HepG2 (cell line): Measurements from ENCODE around the gene HCFC1. TPM values are rescaled to one million over a fixed set of nuclear protein-coding genes. Genes with fewer than 3 reads are reported as not detected.

Source experiments
- BRD4 ChIP-seq: sonication (generic); formaldehyde crosslinking; IDR thresholded peaks from 2 replicates; pipeline ENCODE4 v1.4.0; 2020; ENCODE audit warnings: missing genetic modification reagents
- FOXA1 ChIP-seq, 2 experiments: fragments of 450-650 bp in 1 of 2; sonication (generic) in 1 of 2; formaldehyde crosslinking in 1 of 2; IDR thresholded peaks; 2 replicates each; pipeline versions ENCODE4 v1.4.0 to v1.6.1; 2016 to 2020; ENCODE audit warnings: missing genetic modification reagents in 1 of 2
- HIC2 ChIP-seq: sonication (generic); formaldehyde crosslinking; IDR thresholded peaks from 2 replicates; pipeline ENCODE4 v1.9.0; 2022; ENCODE audit warnings: low read depth, missing genetic modification reagents
- HNF4G ChIP-seq, 2 experiments: sonication (generic) in 1 of 2; formaldehyde crosslinking in 1 of 2; IDR thresholded peaks; 2 replicates each; pipeline versions ENCODE4 v1.4.0 to v1.6.1; 2011 to 2020; ENCODE audit warnings: borderline replicate concordance in 2 of 2, low read depth in 2 of 2, mild to moderate bottlenecking in 2 of 2, low read length in 1 of 2, missing genetic modification reagents in 1 of 2, moderate library complexity in 1 of 2
- MTA3 ChIP-seq: sonication (generic); formaldehyde crosslinking; IDR thresholded peaks from 2 replicates; pipeline ENCODE4 v1.4.0; 2020; ENCODE audit warnings: missing genetic modification reagents
- MTERF4 ChIP-seq: sonication (generic); formaldehyde crosslinking; IDR thresholded peaks from 2 replicates; pipeline ENCODE4 v1.8.0; 2023; ENCODE audit warnings: mild to moderate bottlenecking, missing genetic modification reagents
- MTF1 ChIP-seq: sonication (generic); formaldehyde crosslinking; IDR thresholded peaks from 2 replicates; pipeline ENCODE4 v1.5.0; 2020; ENCODE audit warnings: missing genetic modification reagents
- NCOA2 ChIP-seq: sonication (generic); formaldehyde crosslinking; IDR thresholded peaks from 2 replicates; pipeline ENCODE4 v1.8.0; 2022; ENCODE audit warnings: inconsistent platforms
- POLR2A ChIP-seq, 2 experiments: IDR thresholded peaks; 2 replicates each; pipeline ENCODE4 v1.6.1; 2011; ENCODE audit warnings: low read depth in 2 of 2, low read length in 2 of 2, mild to moderate bottlenecking in 1 of 2, moderate library complexity in 1 of 2; ENCODE audit not compliant: insufficient read depth in 1 of 2
- RORA ChIP-seq: sonication (generic); formaldehyde crosslinking; IDR thresholded peaks from 2 replicates; pipeline ENCODE4 v1.5.0; 2020; ENCODE audit warnings: mild to moderate bottlenecking, missing genetic modification reagents, moderate library complexity
- SIN3B ChIP-seq: fragments of 150-350 bp; IDR thresholded peaks from 2 replicates; pipeline ENCODE4 v1.6.1; 2014; ENCODE audit warnings: low read length
- SP140L ChIP-seq: sonication (generic); formaldehyde crosslinking; IDR thresholded peaks from 2 replicates; pipeline ENCODE4 v1.4.0; 2020; ENCODE audit warnings: missing genetic modification reagents, borderline replicate concordance
- TFE3 ChIP-seq: IDR thresholded peaks from 2 replicates; pipeline ENCODE4 v1.6.1; 2016
- TRAFD1 ChIP-seq: sonication (generic); formaldehyde crosslinking; IDR thresholded peaks from 2 replicates; pipeline ENCODE4 v1.5.1; 2020; ENCODE audit warnings: missing genetic modification reagents, mild to moderate bottlenecking, borderline replicate concordance
- U2AF2 ChIP-seq: fragments of 200-400 bp; formaldehyde crosslinking; IDR thresholded peaks from 2 replicates; pipeline ENCODE4 v1.6.1; 2017; ENCODE audit warnings: low read depth, mild to moderate bottlenecking, low read length
- ZNF143 ChIP-seq: sonication (generic); formaldehyde crosslinking; IDR thresholded peaks from 2 replicates; pipeline ENCODE4 v1.4.0; 2020; ENCODE audit warnings: missing genetic modification reagents
- ZNF280D ChIP-seq: sonication (generic); formaldehyde crosslinking; IDR thresholded peaks from 2 replicates; pipeline ENCODE4 v1.5.1; 2020; ENCODE audit warnings: mild to moderate bottlenecking, missing genetic modification reagents
- ZNF543 ChIP-seq: sonication (generic); formaldehyde crosslinking; IDR thresholded peaks from 2 replicates; pipeline ENCODE4 v1.4.0; 2020; ENCODE audit warnings: mild to moderate bottlenecking, missing genetic modification reagents
- ZNF564 ChIP-seq: sonication (generic); formaldehyde crosslinking; IDR thresholded peaks from 2 replicates; pipeline ENCODE4 v1.8.1; 2023; ENCODE audit warnings: mild to moderate bottlenecking, missing genetic modification reagents
- polyA plus RNA-seq, 8 experiments: library from polyadenylated mRNA; depleted of rRNA in 3 of 8; stranded (reverse) in 7 of 8; unstranded in 1 of 8; fragments of >200 nt; fragmentation: Illumina TruSeq in 4 of 8; extraction: Trizol in 4 of 8; gene quantifications; 2 replicates each; pipeline versions ENCODE4 v1.2.1 to v1.2.3, GENCODE V29; 2011 to 2016; ENCODE audit warnings: low read depth in 4 of 8, missing spikeins in 1 of 8, mixed read lengths in 1 of 8; ENCODE audit not compliant: insufficient read depth in 1 of 8
- total RNA-seq, 5 experiments: library from RNA; depleted of rRNA; stranded (reverse); fragments of >200 nt; fragmentation: Illumina TruSeq; extraction: Trizol; gene quantifications; 2 replicates each; pipeline ENCODE4 v1.2.3, GENCODE V29; 2016; ENCODE audit warnings: low read depth in 1 of 5

HCFC1 gene
- total and polyA plus RNA-seq, 2 of the 13 experiments (the other 11 are each of a cell fraction or from before 2014, with no cell fraction given): 5.8 to 17.8 TPM

GRCh38 chrX:153974726-153975286 lies 3.2 kb upstream of the HCFC1 start (continued):
- TF ChIP-seq HNF4G (IDR thresholded peaks at IDR 0.05; ENCODE audit: borderline replicate concordance, low read depth, low read length) (peak; percentile 35; the same call in 1 of the 2 replicates), HNF4G (CRISPR knock-in tag; IDR thresholded peaks at IDR 0.05; ENCODE audit: borderline replicate concordance, low read depth) (no peak), HIC2 (CRISPR knock-in tag) (peak; percentile 58; the same call in 1 of the 2 replicates), SP140L (CRISPR knock-in tag) (no peak), MTERF4 (CRISPR knock-in tag) (no peak), FOXA1 (IDR thresholded peaks at IDR 0.05) (no peak), FOXA1 (CRISPR knock-in tag; IDR thresholded peaks at IDR 0.05) (0 out of 2 replicates have a peak, but pooled peaks have one; percentile 31), ZNF280D (no peak), BRD4 (no peak), U2AF2 (no peak), ZNF564 (CRISPR knock-in tag) (no peak), ZNF143 (no peak), TRAFD1 (CRISPR knock-in tag) (no peak), SIN3B (no peak), MTA3 (CRISPR knock-in tag) (no peak), ZNF543 (CRISPR knock-in tag) (peak; percentile 88), NCOA2 (CRISPR knock-in tag) (no peak), POLR2A (IDR thresholded peaks at IDR 0.05; ENCODE audit: insufficient read depth in 1 of 2, low read depth in 2 of 2, low read length in 2 of 2) (peak in 1 of 2 experiments; percentile 6; a peak in 1 of 4 replicates), RORA (CRISPR knock-in tag) (no peak), TFE3 (CRISPR knock-in tag) (peak; percentile 70; the same call in 1 of the 2 replicates), MTF1 (no peak)
